GM12864 (cell line): ENCODE results near the gene CASKIN2.

Source experiments
- DNase-seq: peaks from one replicate; pipeline ENCODE4 v3.0.0-alpha.2; 2011; ENCODE audit warnings: low read depth
- H3K4me3 ChIP-seq: 2 replicates; pipeline ENCODE4 v1.5.1; 2011; ENCODE audit warnings: mild to moderate bottlenecking, low read depth, low read length, control low read depth
- CTCF ChIP-seq: IDR thresholded peaks from 2 replicates; pipeline ENCODE4 v1.5.1; 2011; ENCODE audit warnings: low read depth, mild to moderate bottlenecking, moderate library complexity, low read length, control low read depth, inconsistent platforms; ENCODE audit errors: missing control alignments

CASKIN2 gene

DNA sequence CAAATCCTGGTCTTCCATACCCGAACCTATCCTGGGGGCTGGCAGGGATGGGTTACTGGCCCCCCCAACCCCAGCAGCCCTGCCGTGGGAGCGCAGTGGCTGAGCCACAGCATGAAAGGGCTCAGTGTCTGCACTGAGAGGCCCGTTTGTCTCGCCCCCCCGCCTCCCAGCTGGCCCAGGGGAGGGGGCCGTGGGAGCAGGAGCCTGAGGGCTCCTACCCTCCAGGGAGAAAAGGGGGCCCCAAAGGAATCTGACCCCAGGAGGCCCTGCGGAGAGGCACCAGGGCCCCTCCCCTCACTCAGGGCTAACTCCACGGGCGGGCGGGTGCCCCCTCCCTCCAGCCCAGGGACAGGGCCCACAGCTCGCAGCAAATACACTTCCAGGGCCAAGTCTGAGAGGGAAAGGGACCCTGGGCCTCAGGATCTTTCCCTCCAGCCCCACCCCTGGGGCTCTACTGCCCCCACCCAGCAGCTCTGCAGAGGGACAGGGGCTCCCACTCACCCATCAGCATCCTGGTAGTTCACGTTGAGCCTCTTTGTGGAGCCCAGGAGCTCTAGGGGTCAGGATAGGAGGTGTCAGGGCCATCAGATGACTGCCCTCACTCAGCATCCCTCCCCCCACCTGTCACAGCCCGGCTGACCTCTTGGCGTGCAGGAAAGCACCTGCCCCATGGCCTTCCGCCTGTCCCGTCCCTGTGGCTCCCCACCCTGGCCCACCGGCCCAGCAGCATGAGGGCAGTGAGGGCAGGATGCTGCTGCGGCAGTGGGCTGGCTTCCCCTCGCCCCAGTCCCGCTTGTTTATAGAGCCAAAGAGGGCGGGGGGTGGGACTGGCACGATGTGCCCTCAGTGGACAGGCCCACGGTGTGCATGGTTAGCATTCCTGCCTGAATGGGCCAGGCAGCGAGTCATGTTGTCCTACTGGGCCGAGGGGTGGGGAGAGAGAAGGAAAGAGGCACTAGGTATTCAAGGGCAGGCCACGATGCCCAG, 7.3 kb downstream of the CASKIN2 start:
- DNase-seq: no peak
- H3K4me3 ChIP-seq: no peak overlapping the region
- no peak for TF ChIP-seq CTCF

- no peak for TF ChIP-seq CTCF
- no peak for DNase-seq
These were observed 8.4 kb downstream of the CASKIN2 start for GRCh38 chr17:75506888-75507287.

GRCh38 chr17:75506134-75506533, 9.2 kb downstream of the CASKIN2 start:
- H3K4me3 ChIP-seq: no peak overlapping the region
- no peak for TF ChIP-seq CTCF
- no peak for DNase-seq

More at GRCh38 chr17:75506888-75507287, 8.4 kb downstream of the CASKIN2 start:
- no peak overlapping the region for H3K4me3 ChIP-seq

DNA sequence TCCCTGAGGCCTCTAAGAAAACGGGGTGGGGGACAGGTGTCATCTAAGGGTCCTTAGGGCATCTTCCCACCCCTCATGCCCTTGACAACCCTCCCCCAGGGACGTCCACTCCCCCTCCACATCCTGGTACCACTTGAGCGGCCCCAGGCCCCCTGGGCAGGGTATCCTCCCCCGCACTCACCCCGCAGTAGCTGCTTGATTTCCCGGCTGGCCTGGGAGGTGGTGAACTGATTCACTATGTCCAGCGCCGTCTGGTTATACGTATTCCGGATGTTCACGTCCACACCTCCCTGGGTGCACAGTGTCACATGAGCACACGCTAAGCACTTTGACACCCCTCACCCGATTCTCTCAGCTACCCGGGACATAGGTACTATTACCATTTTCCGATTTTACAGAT, 9.7 kb downstream of the CASKIN2 start:
- H3K4me3 ChIP-seq: no peak overlapping the region
- DNase-seq: no peak
- TF ChIP-seq CTCF: no peak

GRCh38 chr17:75505152-75505409, 10.3 kb downstream of the CASKIN2 start:
- DNase-seq: no peak
- no peak for TF ChIP-seq CTCF
- no peak overlapping the region for H3K4me3 ChIP-seq

DNA sequence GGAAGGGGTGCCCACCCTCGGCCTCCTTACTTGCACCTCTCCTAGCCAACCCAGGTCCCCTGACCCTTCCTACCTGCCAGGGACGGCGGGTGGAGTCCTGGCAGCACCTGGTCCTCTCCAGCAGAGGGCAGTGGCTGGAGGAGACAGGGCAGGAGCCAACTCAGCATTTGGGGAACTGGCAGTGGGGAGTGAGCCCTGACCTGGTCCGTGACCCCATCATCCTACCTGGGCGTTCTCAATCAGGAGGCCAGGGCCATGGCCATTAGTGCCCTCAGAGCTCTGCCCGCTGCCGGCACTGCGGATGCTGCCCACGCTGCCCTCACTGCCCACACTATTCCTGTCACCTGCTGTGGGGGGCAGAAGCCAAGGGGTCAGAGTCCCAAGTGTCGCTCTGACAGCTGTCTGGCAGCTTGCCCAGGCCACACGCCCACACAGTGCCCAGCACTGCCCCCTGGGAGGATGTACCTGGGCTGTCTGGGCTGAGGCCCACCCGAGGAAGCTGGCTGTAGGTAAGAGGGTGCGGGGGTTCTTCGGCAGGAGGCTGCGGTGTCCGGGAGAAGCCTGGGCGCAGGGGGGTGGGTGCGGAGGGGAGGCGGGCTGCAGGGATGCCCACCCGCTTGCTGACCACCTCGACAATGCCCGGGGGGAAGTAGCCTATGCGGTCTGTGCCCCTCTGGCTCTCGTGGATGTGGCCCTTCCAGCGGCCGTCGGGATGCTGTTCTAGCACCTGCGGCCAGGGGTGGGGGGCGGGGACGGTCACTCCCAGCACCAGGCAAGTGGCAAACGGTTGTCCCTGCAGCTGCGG, 10.8 kb downstream of the CASKIN2 start:
- no peak for DNase-seq
- no peak overlapping the region for H3K4me3 ChIP-seq
- peak; percentile 87 for TF ChIP-seq CTCF

GRCh38 chr17:75503976-75504346, 11.4 kb downstream of the CASKIN2 start:
- no peak for TF ChIP-seq CTCF
- DNase-seq: no peak
- no peak overlapping the region for H3K4me3 ChIP-seq
